OCI-LY3 (cell line): ENCODE measurements around the gene BIRC5.
"Not testable (repeated sequence)": the region's sequence is repeated elsewhere in the genome, so short reads cannot be mapped to it uniquely, and the experiment has no call there.

Source experiments
- H2AFZ ChIP-seq: fragments of 200-600, 300-600 bp; shearing (Covaris generic); 2 replicates; pipeline ENCODE4 v1.6.0; 2014; ENCODE audit warnings: antibody characterized with exemption, low read depth, low read length
- H3K27ac ChIP-seq: fragments of 200-600, 300-600 bp; sonication (generic); 2 replicates; pipeline ENCODE4 v1.5.1; 2014; ENCODE audit warnings: mild to moderate bottlenecking, low read length, moderate library complexity, mixed read lengths
- H3K27me3 ChIP-seq: fragments of 200-600, 300-600 bp; sonication (generic); 2 replicates; pipeline ENCODE4 v1.6.1; 2014; ENCODE audit warnings: low read depth, low read length, mixed read lengths
- H3K36me3 ChIP-seq: fragments of 200-600, 300-600 bp; sonication (generic); replicated peaks from 2 replicates; pipeline ENCODE3; 2014; ENCODE audit warnings: low read depth, low read length, mixed read lengths
- H3K4me1 ChIP-seq: fragments of 300-600, 200-600 bp; sonication (generic); 2 replicates; pipeline ENCODE4 v1.6.1; 2014; ENCODE audit warnings: low read length, mixed read lengths
- H3K4me2 ChIP-seq: fragments of 200-600, 300-600 bp; sonication (generic); 2 replicates; pipeline ENCODE4 v1.6.1; 2014; ENCODE audit warnings: low read length, mixed read lengths
- H3K4me3 ChIP-seq: fragments of 300-600, 200-600 bp; sonication (generic); 2 replicates; pipeline ENCODE4 v1.5.1; 2014; ENCODE audit warnings: antibody characterized with exemption, mild to moderate bottlenecking, low read length, moderate library complexity
- H3K79me2 ChIP-seq: fragments of 300-600, 200-600 bp; shearing (Covaris generic); 2 replicates; pipeline ENCODE4 v1.6.1; 2014; ENCODE audit warnings: mild to moderate bottlenecking, low read length, mixed read lengths
- H3K9ac ChIP-seq: fragments of 300-600, 200-600 bp; shearing (Covaris generic); 2 replicates; pipeline ENCODE4 v1.6.0; 2014; ENCODE audit warnings: mild to moderate bottlenecking, low read length, moderate library complexity
- H3K9me3 ChIP-seq: fragments of 200-600, 300-600 bp; shearing (Covaris generic); 2 replicates; pipeline ENCODE4 v1.6.1; 2014; ENCODE audit warnings: low read length, mixed read lengths; ENCODE audit not compliant: insufficient read depth
- H4K20me1 ChIP-seq: fragments of 200-600, 300-600 bp; sonication (generic); 2 replicates; pipeline ENCODE4 v1.6.1; 2016; ENCODE audit warnings: low read length, mixed read lengths; ENCODE audit not compliant: insufficient read depth
- EZH2phosphoT487 ChIP-seq: fragments of 200-600 bp; shearing (Covaris generic); IDR thresholded peaks from 2 replicates; pipeline ENCODE4 v1.6.1; 2018; ENCODE audit warnings: antibody characterized with exemption, mixed run types, low read depth
- TF ChIP-seq, protein P1 (sequence below): fragments of 200-600, 300-600 bp; sonication (generic); IDR thresholded peaks from 2 replicates; pipeline ENCODE4 v1.5.1; 2014; ENCODE audit warnings: antibody characterized with exemption, low read length, low read depth

BIRC5 gene

DNA sequence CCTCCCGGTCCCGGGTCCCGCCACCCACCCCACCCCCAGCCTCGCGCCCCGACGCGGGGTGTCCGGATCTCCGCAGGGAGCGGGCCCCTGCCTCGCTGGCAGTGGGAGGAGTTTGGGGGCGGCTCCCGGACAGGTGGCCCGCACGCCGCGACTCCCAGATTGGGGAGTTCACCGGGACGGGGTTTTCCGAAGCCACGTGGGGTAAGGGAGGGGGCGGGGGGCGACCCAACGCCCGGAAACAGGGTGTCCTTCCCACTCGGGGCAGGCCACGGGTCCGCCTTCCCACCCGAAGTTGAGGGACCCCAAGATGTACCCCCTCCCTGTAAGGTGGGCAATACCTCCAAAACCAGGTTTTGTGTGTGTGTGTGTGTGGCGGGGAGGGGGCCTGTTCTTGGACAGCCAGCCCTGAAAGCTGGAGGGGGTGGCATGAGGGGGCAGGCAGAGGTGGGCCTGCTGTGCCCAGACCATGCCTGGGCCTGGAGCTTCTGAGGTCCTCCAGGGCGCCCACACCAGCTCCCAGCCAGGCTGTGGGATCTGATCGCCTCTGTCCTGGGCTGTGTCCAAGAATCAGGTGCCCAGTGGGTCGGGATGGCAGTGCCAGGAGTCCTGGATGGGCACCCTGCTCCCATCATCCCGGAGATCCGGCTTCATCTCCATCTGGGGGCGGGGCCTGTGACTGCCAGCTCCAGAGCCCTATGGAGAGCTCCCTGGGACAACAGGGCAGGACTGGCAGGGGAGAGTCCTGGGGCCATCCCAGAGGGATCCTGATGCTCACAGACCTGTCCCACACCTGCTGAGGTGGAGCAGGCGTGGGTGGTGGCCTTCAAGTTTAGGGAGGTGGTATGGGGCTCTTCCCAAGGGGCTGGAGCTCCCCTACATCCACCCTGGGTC is 44.9 kb upstream of the BIRC5 start:
- Histone ChIP-seq H3K4me3 (peak overlapping the region; percentile 99), H3K27me3 (no peaks in the 10 kb centered on the region), H3K4me2 (peak overlapping the region; percentile 99), H3K9me3 (no peaks in the 10 kb centered on the region), H3K4me1 (peaks cover 56% of the 10 kb centered on the region), H4K20me1 (peaks cover 22% of the 10 kb centered on the region; the same call in 1 of the 2 replicates), H3K27ac (peak overlapping the region; percentile 96), H3K9ac (peak overlapping the region; percentile 100), H3K79me2 (peaks cover 55% of the 10 kb centered on the region), H2AFZ (no peak overlapping the region), H3K36me3 (peaks cover 43% of the 10 kb centered on the region)
- TF ChIP-seq, protein P1, sequence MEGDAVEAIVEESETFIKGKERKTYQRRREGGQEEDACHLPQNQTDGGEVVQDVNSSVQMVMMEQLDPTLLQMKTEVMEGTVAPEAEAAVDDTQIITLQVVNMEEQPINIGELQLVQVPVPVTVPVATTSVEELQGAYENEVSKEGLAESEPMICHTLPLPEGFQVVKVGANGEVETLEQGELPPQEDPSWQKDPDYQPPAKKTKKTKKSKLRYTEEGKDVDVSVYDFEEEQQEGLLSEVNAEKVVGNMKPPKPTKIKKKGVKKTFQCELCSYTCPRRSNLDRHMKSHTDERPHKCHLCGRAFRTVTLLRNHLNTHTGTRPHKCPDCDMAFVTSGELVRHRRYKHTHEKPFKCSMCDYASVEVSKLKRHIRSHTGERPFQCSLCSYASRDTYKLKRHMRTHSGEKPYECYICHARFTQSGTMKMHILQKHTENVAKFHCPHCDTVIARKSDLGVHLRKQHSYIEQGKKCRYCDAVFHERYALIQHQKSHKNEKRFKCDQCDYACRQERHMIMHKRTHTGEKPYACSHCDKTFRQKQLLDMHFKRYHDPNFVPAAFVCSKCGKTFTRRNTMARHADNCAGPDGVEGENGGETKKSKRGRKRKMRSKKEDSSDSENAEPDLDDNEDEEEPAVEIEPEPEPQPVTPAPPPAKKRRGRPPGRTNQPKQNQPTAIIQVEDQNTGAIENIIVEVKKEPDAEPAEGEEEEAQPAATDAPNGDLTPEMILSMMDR: no peak

DNA sequence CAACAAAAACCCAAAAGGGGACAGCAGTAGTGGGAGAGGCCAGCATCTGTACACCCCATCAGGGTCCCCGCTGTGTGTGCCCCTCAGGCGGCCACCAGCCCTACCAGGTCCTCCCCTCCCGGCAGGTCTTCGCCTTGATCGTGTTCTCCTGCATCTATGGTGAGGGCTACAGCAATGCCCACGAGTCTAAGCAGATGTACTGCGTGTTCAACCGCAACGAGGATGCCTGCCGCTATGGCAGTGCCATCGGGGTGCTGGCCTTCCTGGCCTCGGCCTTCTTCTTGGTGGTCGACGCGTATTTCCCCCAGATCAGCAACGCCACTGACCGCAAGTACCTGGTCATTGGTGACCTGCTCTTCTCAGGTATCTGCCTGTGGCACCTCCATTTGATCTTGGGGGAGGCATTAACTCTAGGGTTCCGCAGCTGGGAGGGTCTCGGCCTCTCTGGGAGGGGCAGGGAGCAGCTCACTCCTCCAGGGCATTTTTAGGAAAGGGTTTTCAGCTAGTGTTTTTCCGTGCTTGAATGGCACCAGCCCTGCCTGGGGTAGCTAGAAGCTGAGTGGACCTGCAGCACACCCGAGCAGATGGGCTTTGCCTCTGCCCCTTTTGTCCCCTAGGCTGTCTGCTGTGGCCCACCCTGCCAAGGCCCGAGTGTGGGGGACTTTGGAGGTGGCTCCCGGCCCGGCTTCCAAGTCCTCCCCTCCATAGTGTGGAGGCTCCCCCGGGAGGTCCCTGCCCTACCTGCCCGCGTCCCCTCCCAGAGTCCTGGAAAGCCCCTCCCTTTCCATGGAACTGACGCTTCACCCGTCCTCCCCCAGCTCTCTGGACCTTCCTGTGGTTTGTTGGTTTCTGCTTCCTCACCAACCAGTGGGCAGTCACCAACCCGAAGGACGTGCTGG is 43.1 kb upstream of the BIRC5 start:
- Histone ChIP-seq H3K36me3 (peaks cover 53% of the 10 kb centered on the region), H3K4me2 (peak overlapping the region; percentile 99), H3K9me3 (no peaks in the 10 kb centered on the region), H3K4me1 (peaks cover 74% of the 10 kb centered on the region), H4K20me1 (peaks cover 22% of the 10 kb centered on the region; the same call in 1 of the 2 replicates), H3K79me2 (peaks cover 55% of the 10 kb centered on the region), H2AFZ (no peak overlapping the region), H3K27me3 (no peaks in the 10 kb centered on the region), H3K9ac (peak overlapping the region; percentile 65), H3K27ac (peak overlapping the region; percentile 96), H3K4me3 (peak overlapping the region; percentile 99)
- no peak for TF ChIP-seq EZH2phosphoT487
- TF ChIP-seq, protein P1: no peak

DNA sequence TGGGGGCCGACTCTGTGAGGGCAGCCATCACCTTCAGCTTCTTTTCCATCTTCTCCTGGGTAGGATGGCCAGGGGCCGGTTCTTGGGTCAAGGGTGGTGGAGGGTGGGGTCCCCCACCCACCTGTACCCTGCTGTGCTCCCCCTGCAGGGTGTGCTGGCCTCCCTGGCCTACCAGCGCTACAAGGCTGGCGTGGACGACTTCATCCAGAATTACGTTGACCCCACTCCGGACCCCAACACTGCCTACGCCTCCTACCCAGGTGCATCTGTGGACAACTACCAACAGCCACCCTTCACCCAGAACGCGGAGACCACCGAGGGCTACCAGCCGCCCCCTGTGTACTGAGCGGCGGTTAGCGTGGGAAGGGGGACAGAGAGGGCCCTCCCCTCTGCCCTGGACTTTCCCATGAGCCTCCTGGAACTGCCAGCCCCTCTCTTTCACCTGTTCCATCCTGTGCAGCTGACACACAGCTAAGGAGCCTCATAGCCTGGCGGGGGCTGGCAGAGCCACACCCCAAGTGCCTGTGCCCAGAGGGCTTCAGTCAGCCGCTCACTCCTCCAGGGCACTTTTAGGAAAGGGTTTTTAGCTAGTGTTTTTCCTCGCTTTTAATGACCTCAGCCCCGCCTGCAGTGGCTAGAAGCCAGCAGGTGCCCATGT is 42.3 kb upstream of the BIRC5 start:
- Histone ChIP-seq H4K20me1 (peaks cover 22% of the 10 kb centered on the region; the same call in 1 of the 2 replicates), H3K4me2 (peak overlapping the region; percentile 99), H3K79me2 (peaks cover 55% of the 10 kb centered on the region), H3K4me3 (peak overlapping the region; percentile 99), H3K27ac (peak overlapping the region; percentile 96), H3K9ac (peak overlapping the region; percentile 65), H3K4me1 (peaks cover 74% of the 10 kb centered on the region), H3K36me3 (peaks cover 56% of the 10 kb centered on the region)
- not testable (repeated sequence) for H3K27me3 ChIP-seq, H2AFZ ChIP-seq, H3K9me3 ChIP-seq

DNA sequence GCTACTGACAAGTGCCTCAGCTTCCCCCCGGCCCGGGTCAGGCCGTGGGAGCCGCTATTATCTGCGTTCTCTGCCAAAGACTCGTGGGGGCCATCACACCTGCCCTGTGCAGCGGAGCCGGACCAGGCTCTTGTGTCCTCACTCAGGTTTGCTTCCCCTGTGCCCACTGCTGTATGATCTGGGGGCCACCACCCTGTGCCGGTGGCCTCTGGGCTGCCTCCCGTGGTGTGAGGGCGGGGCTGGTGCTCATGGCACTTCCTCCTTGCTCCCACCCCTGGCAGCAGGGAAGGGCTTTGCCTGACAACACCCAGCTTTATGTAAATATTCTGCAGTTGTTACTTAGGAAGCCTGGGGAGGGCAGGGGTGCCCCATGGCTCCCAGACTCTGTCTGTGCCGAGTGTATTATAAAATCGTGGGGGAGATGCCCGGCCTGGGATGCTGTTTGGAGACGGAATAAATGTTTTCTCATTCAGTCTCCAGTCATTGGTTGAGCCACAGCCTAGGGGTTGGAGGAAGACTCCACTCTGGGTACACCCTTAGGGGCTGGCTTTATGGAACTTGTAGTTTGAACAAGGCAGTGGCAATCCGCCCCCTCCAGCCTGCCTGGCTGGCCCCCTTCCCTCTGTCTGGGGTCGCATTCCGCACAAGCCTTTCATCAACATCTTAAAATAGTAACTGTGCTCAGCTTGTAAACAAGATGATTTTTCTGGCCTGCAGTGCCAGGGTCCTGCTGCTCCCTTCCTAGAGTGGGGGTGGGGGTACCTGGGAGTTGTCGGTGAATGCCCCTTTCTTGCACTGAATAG is 41.6 kb upstream of the BIRC5 start:
- peaks cover 63% of the 10 kb centered on the region for H3K36me3 ChIP-seq
- TF ChIP-seq, protein P1: no peak
- TF ChIP-seq EZH2phosphoT487: no peak
- H3K9me3 ChIP-seq: no peaks in the 10 kb centered on the region
- H4K20me1 ChIP-seq: peaks cover 22% of the 10 kb centered on the region; the same call in 1 of the 2 replicates
- peaks cover 55% of the 10 kb centered on the region for H3K79me2 ChIP-seq
- H2AFZ ChIP-seq: no peak overlapping the region
- H3K27me3 ChIP-seq: no peaks in the 10 kb centered on the region
- peak overlapping the region; percentile 99 for H3K4me3 ChIP-seq
- peak overlapping the region; percentile 96 for H3K27ac ChIP-seq
- peaks cover 75% of the 10 kb centered on the region for H3K4me1 ChIP-seq
- H3K4me2 ChIP-seq: peak overlapping the region; percentile 99
- peak overlapping the region; percentile 65 for H3K9ac ChIP-seq
